ENCODE measurements around the gene KCNH4.
"Not testable (repeated sequence)": the region's sequence is repeated elsewhere in the genome, so short reads cannot be mapped to it uniquely, and the experiment has no call there.

Gene KCNH4

GRCh38 chr17:42174126-42174783 is 6.7 kb downstream of the KCNH4 start:
- Mint-ChIP-seq H3K36me3 (ENCODE audit: low read depth) (peaks cover 4% of the 10 kb centered on the region), H3K27me3 (peaks cover 12% of the 10 kb centered on the region), H3K4me3 (no peak overlapping the region), H3K4me1 (peaks cover 10% of the 10 kb centered on the region), H3K9me3 (no peaks in the 10 kb centered on the region), H3K27ac (no peak overlapping the region)
- ATAC-seq (no peak), DNase-seq (no peak)

GRCh38 chr17:42171831-42172230 is 9.1 kb downstream of the KCNH4 start:
- H3K9me3 Mint-ChIP-seq = no peaks in the 10 kb centered on the region
- no peak overlapping the region for H3K27ac Mint-ChIP-seq
- H3K27me3 Mint-ChIP-seq = peaks cover 2% of the 10 kb centered on the region
- DNase-seq (no peak), ATAC-seq (no peak)
- no peaks in the 10 kb centered on the region for H3K4me1 Mint-ChIP-seq
- peaks cover 2% of the 10 kb centered on the region for H3K36me3 Mint-ChIP-seq (ENCODE audit: low read depth)
- no peak overlapping the region for H3K4me3 Mint-ChIP-seq

- Mint-ChIP-seq H3K27ac (no peak overlapping the region), H3K27me3 (peaks cover 2% of the 10 kb centered on the region), H3K9me3 (no peaks in the 10 kb centered on the region), H3K4me3 (no peak overlapping the region), H3K36me3 (ENCODE audit: low read depth) (no peaks in the 10 kb centered on the region), H3K4me1 (no peaks in the 10 kb centered on the region)
- ATAC-seq = no peak
- no peak for DNase-seq
These were observed 11.6 kb downstream of the KCNH4 start for GRCh38 chr17:42169351-42169750.

DNA sequence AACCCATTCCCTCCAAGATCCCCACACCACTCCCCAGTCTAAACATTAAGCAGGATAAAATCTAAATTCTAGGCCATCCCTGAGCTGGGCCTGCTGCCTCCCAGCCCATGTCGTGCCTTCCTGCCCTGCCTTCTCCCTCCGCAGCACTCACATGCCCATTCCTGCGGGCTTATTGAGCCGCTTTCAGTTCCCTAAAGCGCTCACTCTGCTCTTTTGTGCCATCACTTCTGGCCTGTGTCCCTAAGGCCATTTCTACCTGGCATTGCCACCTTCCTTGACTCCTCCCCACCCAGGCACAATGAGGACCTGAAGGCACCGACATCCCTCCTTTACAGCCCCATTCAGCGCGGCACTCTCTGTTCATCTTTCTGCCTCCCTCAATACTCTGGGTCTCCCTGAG is 13.1 kb downstream of the KCNH4 start:
- Mint-ChIP-seq H3K27ac (no peak overlapping the region), H3K27me3 (peaks cover 2% of the 10 kb centered on the region), H3K4me3 (no peak overlapping the region), H3K4me1 (no peaks in the 10 kb centered on the region), H3K9me3 (no peaks in the 10 kb centered on the region), H3K36me3 (ENCODE audit: low read depth) (no peaks in the 10 kb centered on the region)
- DNase-seq = no peak
- no peak for ATAC-seq

GRCh38 chr17:42166196-42166763 is 14.7 kb downstream of the KCNH4 start:
- no peaks in the 10 kb centered on the region for H3K36me3 Mint-ChIP-seq (ENCODE audit: low read depth)
- no peak overlapping the region for H3K27ac Mint-ChIP-seq
- ATAC-seq = no peak
- H3K4me3 Mint-ChIP-seq = no peak overlapping the region
- no peaks in the 10 kb centered on the region for H3K9me3 Mint-ChIP-seq
- H3K4me1 Mint-ChIP-seq = no peaks in the 10 kb centered on the region
- DNase-seq = no peak
- H3K27me3 Mint-ChIP-seq = peaks cover 2% of the 10 kb centered on the region

DNA sequence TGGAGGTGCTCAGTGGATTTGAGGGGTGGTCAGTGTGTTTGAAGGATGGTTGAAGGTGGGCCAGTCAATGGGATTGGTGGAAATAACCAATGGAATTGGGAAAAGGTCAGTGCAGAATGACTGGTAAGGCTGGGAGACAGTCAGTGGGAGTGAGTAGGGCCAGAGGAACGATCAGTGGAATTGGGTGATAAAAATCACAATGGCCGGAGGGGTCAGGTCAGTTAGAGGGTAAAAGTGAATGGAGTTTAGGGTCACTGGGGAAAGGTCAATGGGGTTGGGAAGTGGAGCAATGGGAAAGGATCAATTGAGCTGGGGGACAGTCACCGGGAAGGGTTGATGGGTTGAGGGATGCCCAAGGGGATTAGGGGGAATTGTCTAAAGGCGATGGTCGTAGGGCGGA is 15.2 kb downstream of the KCNH4 start:
- Mint-ChIP-seq H3K27ac (no peak overlapping the region), H3K4me1 (no peaks in the 10 kb centered on the region), H3K27me3 (no peaks in the 10 kb centered on the region), H3K4me3 (no peak overlapping the region), H3K36me3 (ENCODE audit: low read depth) (no peaks in the 10 kb centered on the region), H3K9me3 (no peaks in the 10 kb centered on the region)
- ATAC-seq (no peak), DNase-seq (no peak)

DNA sequence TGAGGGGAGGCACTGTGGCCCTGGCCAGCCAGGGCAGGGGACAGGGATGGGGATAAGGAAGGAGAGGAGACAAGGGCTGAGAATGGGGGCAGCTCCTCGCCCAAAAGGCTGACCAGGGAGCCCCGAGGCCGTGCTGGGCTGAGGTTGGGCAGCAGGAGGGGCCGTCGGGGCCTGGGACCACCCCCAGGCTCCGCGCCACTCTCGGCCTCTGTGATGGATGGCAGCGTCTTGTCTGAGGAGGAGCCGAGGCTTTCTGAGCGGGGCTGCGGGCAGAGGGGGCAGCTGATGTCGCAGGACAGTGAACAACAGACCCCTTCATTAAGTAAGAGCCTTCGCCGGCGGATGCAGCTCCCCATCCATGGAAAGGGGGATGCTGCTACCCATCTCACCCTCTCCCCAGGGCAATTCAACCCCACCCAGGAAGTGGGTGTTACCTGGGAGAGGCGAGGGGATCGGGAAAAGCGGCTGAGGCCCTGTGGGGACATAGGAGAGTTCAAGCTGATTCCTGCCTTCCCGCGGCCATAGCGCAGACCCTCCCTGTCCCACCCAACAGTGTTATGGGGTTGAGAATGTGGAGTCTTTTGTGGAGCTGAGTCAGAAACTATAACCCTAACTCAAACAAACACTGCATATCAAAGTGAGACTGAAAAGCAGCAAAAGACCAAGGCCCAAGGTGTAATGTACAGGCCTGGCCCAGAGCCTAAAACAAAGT is 17.1 kb downstream of the KCNH4 start:
- no peak overlapping the region for H3K27ac Mint-ChIP-seq
- no peaks in the 10 kb centered on the region for H3K4me1 Mint-ChIP-seq
- no peaks in the 10 kb centered on the region for H3K27me3 Mint-ChIP-seq
- ATAC-seq (no peak), DNase-seq (no peak)
- no peaks in the 10 kb centered on the region for H3K36me3 Mint-ChIP-seq (ENCODE audit: low read depth)
- no peak overlapping the region for H3K4me3 Mint-ChIP-seq
- H3K9me3 Mint-ChIP-seq = no peaks in the 10 kb centered on the region

GRCh38 chr17:42163113-42163512 is 17.8 kb downstream of the KCNH4 start:
- H3K27me3 Mint-ChIP-seq = no peaks in the 10 kb centered on the region
- H3K27ac Mint-ChIP-seq = no peak overlapping the region
- ATAC-seq (no peak), DNase-seq (peak; percentile 70)
- no peaks in the 10 kb centered on the region for H3K36me3 Mint-ChIP-seq (ENCODE audit: low read depth)
- H3K4me1 Mint-ChIP-seq = no peaks in the 10 kb centered on the region
- no peak overlapping the region for H3K4me3 Mint-ChIP-seq
- H3K9me3 Mint-ChIP-seq = no peaks in the 10 kb centered on the region

DNA sequence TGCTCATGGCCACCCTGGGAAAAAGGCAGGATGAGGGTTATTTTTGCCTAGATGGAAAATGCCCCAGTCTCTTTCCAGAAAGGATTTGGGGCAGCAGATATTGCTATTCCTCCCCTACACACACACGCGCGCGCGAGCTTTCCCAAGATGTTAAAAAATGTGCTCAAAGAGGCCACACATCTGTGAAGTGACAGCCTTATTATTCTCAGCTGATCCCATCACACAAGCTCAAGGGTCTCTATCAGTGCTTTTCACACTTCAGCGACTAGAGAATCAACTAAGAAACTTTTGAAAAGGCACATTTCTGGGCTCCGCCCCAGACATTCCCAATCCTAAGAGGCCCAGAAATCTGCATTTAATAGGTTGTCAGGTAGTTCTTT is 20.4 kb downstream of the KCNH4 start:
- ATAC-seq (no peak), DNase-seq (no peak)
- no peaks in the 10 kb centered on the region for H3K4me1 Mint-ChIP-seq
- no peak overlapping the region for H3K4me3 Mint-ChIP-seq
- no peaks in the 10 kb centered on the region for H3K27me3 Mint-ChIP-seq
- no peaks in the 10 kb centered on the region for H3K9me3 Mint-ChIP-seq
- no peaks in the 10 kb centered on the region for H3K36me3 Mint-ChIP-seq (ENCODE audit: low read depth)
- H3K27ac Mint-ChIP-seq = no peak overlapping the region

GRCh38 chr17:42159796-42160530 is 21.0 kb downstream of the KCNH4 start:
- Mint-ChIP-seq H3K4me3 (no peak overlapping the region), H3K4me1 (no peaks in the 10 kb centered on the region), H3K27ac (no peak overlapping the region), H3K36me3 (ENCODE audit: low read depth) (no peaks in the 10 kb centered on the region), H3K9me3 (no peaks in the 10 kb centered on the region), H3K27me3 (no peaks in the 10 kb centered on the region)
- ATAC-seq (no peak), DNase-seq (no peak)

GRCh38 chr17:42155614-42156045 is 25.3 kb downstream of the KCNH4 start:
- Mint-ChIP-seq H3K27ac (no peak overlapping the region), H3K4me1 (peaks cover 28% of the 10 kb centered on the region), H3K36me3 (ENCODE audit: low read depth) (no peaks in the 10 kb centered on the region), H3K9me3 (no peaks in the 10 kb centered on the region), H3K27me3 (no peaks in the 10 kb centered on the region), H3K4me3 (peak overlapping the region; percentile 95)
- ATAC-seq = no peak
- no peak for DNase-seq

DNA sequence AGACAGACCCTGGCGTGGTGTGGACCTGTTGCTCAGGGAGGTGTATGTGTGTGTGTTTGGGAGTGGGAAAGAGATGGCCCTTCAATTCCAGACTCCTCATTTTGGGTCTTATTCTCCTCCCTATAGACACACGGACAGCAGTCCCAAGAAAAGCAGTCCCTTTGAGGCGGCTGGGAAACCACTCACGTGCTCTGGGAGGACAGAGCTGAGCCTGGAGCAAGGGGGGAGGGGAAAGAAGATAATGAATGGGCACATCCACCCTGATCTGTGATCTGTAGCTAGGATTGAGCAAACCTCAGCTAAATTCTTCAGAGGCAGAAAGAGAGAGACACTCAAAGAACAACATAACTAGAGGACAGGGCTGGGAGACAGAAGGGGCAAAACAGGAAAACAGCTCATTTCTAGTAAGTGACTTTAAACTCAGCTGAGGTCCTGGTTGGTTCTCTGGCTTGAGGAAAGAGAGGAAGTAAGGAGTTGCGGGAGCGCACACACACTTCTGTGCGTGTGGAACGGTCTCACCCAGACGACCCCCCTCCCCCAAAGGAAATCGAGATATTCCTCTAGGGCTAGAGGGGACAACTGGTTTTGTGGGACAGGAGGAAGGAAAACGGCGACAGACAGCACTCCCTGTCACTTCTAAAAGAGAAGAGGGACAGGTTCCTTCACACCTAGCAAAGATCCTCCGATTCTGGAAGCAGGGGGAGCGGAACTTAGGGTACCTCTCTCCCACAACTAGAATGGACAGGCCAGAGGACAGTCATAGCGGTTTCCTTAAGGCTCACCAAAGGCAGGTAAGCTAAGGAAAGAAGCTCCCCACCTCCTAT is 26.8 kb downstream of the KCNH4 start:
- ATAC-seq (no peak), DNase-seq (no peak)
- H3K36me3 Mint-ChIP-seq (ENCODE audit: low read depth) = no peaks in the 10 kb centered on the region
- no peaks in the 10 kb centered on the region for H3K9me3 Mint-ChIP-seq
- H3K4me3 Mint-ChIP-seq = peak overlapping the region; percentile 95
- peak overlapping the region; percentile 93 for H3K27ac Mint-ChIP-seq
- peaks cover 28% of the 10 kb centered on the region for H3K4me1 Mint-ChIP-seq
- H3K27me3 Mint-ChIP-seq = no peaks in the 10 kb centered on the region

GRCh38 chr17:42146911-42147607 is 33.9 kb downstream of the KCNH4 start:
- DNase-seq (no peak), ATAC-seq (no peak)
- H3K27ac Mint-ChIP-seq = no peak overlapping the region
- peaks cover 19% of the 10 kb centered on the region for H3K36me3 Mint-ChIP-seq (ENCODE audit: low read depth)
- H3K27me3 Mint-ChIP-seq = no peaks in the 10 kb centered on the region
- peaks cover 16% of the 10 kb centered on the region for H3K4me1 Mint-ChIP-seq
- no peak overlapping the region for H3K4me3 Mint-ChIP-seq
- no peaks in the 10 kb centered on the region for H3K9me3 Mint-ChIP-seq

- H3K9me3 Mint-ChIP-seq, H3K27me3 Mint-ChIP-seq, H3K4me3 Mint-ChIP-seq, DNase-seq, ATAC-seq, H3K27ac Mint-ChIP-seq: not testable (repeated sequence)
- Mint-ChIP-seq H3K4me1 (peaks cover 13% of the 10 kb centered on the region), H3K36me3 (ENCODE audit: low read depth) (peaks cover 27% of the 10 kb centered on the region)
These were observed 37.8 kb downstream of the KCNH4 start for GRCh38 chr17:42143138-42143537.
